Esophagus muscularis mucosa (tissue), 4 donors: ENCODE measurements around the gene WDR26. TPM values are rescaled to one million over a fixed set of nuclear protein-coding genes. Genes with fewer than 3 reads are reported as not detected.

Experiments
- DNase-seq: peaks from one replicate; pipeline ENCODE4 v3.0.0-alpha.2; 2017; ENCODE audit errors: extremely low spot score
- H3K27ac ChIP-seq, 4 donors: fragments of 200-600 bp; sonication (generic); replicated peaks in 1 of 4; 1 replicate in 3 of 4; 2 replicates in 1 of 4; pipeline ENCODE4 v1.5.1; 2016 to 2019; ENCODE audit warnings: mild to moderate bottlenecking in 1 of 4
- H3K27me3 ChIP-seq, 4 donors: fragments of 200-600 bp; sonication (generic); one replicate each; pipeline versions ENCODE4 v1.5.1 to v1.6.0; 2016 to 2019
- H3K36me3 ChIP-seq, 4 donors: fragments of 200-600 bp; sonication (generic); one replicate each; pipeline ENCODE4 v1.5.1; 2016 to 2019
- H3K4me1 ChIP-seq, 4 donors: fragments of 200-600 bp; sonication (generic); one replicate each; pipeline ENCODE4 v1.5.1; 2016 to 2019
- H3K4me3 ChIP-seq, 4 donors: fragments of 200-600 bp; sonication (generic); 1 replicate in 2 of 4; 2 replicates in 2 of 4; pipeline ENCODE4 v1.5.1; 2016 to 2019; ENCODE audit warnings: mild to moderate bottlenecking in 4 of 4, moderate library complexity in 1 of 4
- H3K9me3 ChIP-seq, 4 donors: fragments of 200-600 bp; sonication (generic); 1 replicate in 3 of 4; 2 replicates in 1 of 4; pipeline ENCODE4 v1.5.1; 2016 to 2019
- CTCF ChIP-seq, 3 experiments: fragments of 200-600 bp in 2 of 3; fragments of 450-650 bp in 1 of 3; sonication (generic) in 2 of 3; IDR thresholded peaks; one replicate each; pipeline ENCODE4 v1.5.1; 2017 to 2019; ENCODE audit warnings: antibody characterized with exemption in 3 of 3, mild to moderate bottlenecking in 2 of 3, moderate library complexity in 1 of 3
- EP300 ChIP-seq: sonication (generic); formaldehyde crosslinking; IDR thresholded peaks from one replicate; pipeline ENCODE4 v1.6.1; 2017; ENCODE audit warnings: antibody characterized with exemption
- POLR2A ChIP-seq: fragments of 450-650 bp; IDR thresholded peaks from one replicate; pipeline ENCODE4 v1.6.1; 2017; ENCODE audit warnings: antibody characterized with exemption, moderate library complexity, mild to moderate bottlenecking, low read depth
- POLR2AphosphoS5 ChIP-seq, 2 donors: sonication (generic); formaldehyde crosslinking; IDR thresholded peaks; one replicate each; pipeline ENCODE4 v1.6.1; 2017; ENCODE audit warnings: antibody characterized with exemption in 2 of 2
- WGBS: methylation state at CpG from one replicate; pipeline ENCODE4 v1.1.5; 2018; 5-methylcytosine and 5-hydroxymethylcytosine counted together
- intact Hi-C: fragments of 100-400 bp; cut with DNase I; formaldehyde crosslinking; loops from one replicate; pipeline ENCODE4 v1.15.1; 2023
- total RNA-seq, 4 donors: library from RNA; depleted of rRNA; stranded (reverse); fragments of >200 nt; gene quantifications; one replicate each; pipeline versions ENCODE4 v1.1.0 to v1.2.1, GENCODE V29; 2016

The WDR26 gene
- total RNA-seq, 4 donors from 2014 or later: 74.9 to 84.7 (median 78.4) TPM

- WGBS: 87% methylated on average over 5 of the region's 5 CpGs
- intact Hi-C loops: loop anchor here (10.0 kb wide), 1 partner anchor 115 kb away; the partner anchor contains the start of gene NVL
- TF ChIP-seq POLR2A (no peak), POLR2AphosphoS5 (IDR thresholded peaks at IDR 0.05) (no peak), CTCF (IDR thresholded peaks at IDR 0.05) (no peak), EP300 (no peak)
These were observed 15.6 kb upstream of the WDR26 start for GRCh38 chr1:224450159-224450558.

GRCh38 chr1:224448453-224449017 lies 13.9 kb upstream of the WDR26 start:
- no peak for TF ChIP-seq CTCF (IDR thresholded peaks at IDR 0.05)
- TF ChIP-seq POLR2A: no peak
- TF ChIP-seq EP300: no peak
- peak in 1 of 2 donors; percentile 13 for TF ChIP-seq POLR2AphosphoS5 (IDR thresholded peaks at IDR 0.05)
- H3K9me3 ChIP-seq: no peaks in the 10 kb centered on the region
- 62% methylated on average over 8 of the region's 8 CpGs for WGBS
- no peaks in the 10 kb centered on the region for H3K27me3 ChIP-seq
- H3K36me3 ChIP-seq: peaks cover 0 to 4% (median 0%) of the 10 kb centered on the region in 4 donors
- peaks cover 11 to 26% (median 18%) of the 10 kb centered on the region in 4 donors for H3K4me1 ChIP-seq
- H3K27ac ChIP-seq: peak overlapping the region; percentile 22 to 40 (median 34)
- DNase-seq: no peak
- H3K4me3 ChIP-seq: no peak overlapping the region
- intact Hi-C loops: no loop called here

More at GRCh38 chr1:224450159-224450558, 15.6 kb upstream of the WDR26 start:
- H3K27ac ChIP-seq: no peak overlapping the region
- no peak overlapping the region for H3K4me3 ChIP-seq
- no peak for DNase-seq
- peaks cover 0 to 4% (median 0%) of the 10 kb centered on the region in 4 donors for H3K36me3 ChIP-seq
- H3K4me1 ChIP-seq: peaks cover 12 to 42% (median 34%) of the 10 kb centered on the region in 4 donors
- H3K9me3 ChIP-seq: no peaks in the 10 kb centered on the region
- H3K27me3 ChIP-seq: no peaks in the 10 kb centered on the region

- intact Hi-C loops: no loop called here
- TF ChIP-seq POLR2A: no peak
- TF ChIP-seq CTCF (IDR thresholded peaks at IDR 0.05): no peak
- no peak for TF ChIP-seq POLR2AphosphoS5 (IDR thresholded peaks at IDR 0.05)
- no peak for TF ChIP-seq EP300
- DNase-seq: no peak
- WGBS: 92% methylated on average over 3 of the region's 3 CpGs
- Histone ChIP-seq H3K27ac (peak overlapping the region; percentile 22 to 40 (median 34)), H3K27me3 (no peaks in the 10 kb centered on the region), H3K4me3 (no peak overlapping the region), H3K36me3 (peaks cover 0 to 5% (median 0%) of the 10 kb centered on the region in 4 donors), H3K9me3 (no peaks in the 10 kb centered on the region), H3K4me1 (peaks cover 10 to 25% (median 18%) of the 10 kb centered on the region in 4 donors)
These were observed 13.4 kb upstream of the WDR26 start for GRCh38 chr1:224447971-224448370.

- peaks cover 0 to 12% (median 0%) of the 10 kb centered on the region in 4 donors for H3K36me3 ChIP-seq
- 59% methylated on average over 2 of the region's 2 CpGs for WGBS
- no peaks in the 10 kb centered on the region for H3K9me3 ChIP-seq
- intact Hi-C loops: no loop called here
- no peak for DNase-seq
- TF ChIP-seq EP300: no peak
- peak in 1 of 2 donors; percentile 13 for TF ChIP-seq POLR2AphosphoS5 (IDR thresholded peaks at IDR 0.05)
- no peak for TF ChIP-seq CTCF (IDR thresholded peaks at IDR 0.05)
- TF ChIP-seq POLR2A: no peak
- H3K27me3 ChIP-seq: no peaks in the 10 kb centered on the region
- H3K4me1 ChIP-seq: peaks cover 10 to 25% (median 18%) of the 10 kb centered on the region in 4 donors
- H3K27ac ChIP-seq: peak overlapping the region; percentile 22 to 40 (median 27)
- H3K4me3 ChIP-seq: no peak overlapping the region
These were observed 12.7 kb upstream of the WDR26 start for GRCh38 chr1:224447251-224447650.
